Tibial nerve (tissue), 4 donors: ENCODE results near the gene MYO9B. TPM values are rescaled to one million over a fixed set of nuclear protein-coding genes. Genes with fewer than 3 reads are reported as not detected.

Experiments used
- DNase-seq, 2 donors: peaks; one replicate each; pipeline ENCODE4 v3.0.0-alpha.2; 2019; ENCODE audit warnings: low spot score in 2 of 2
- H3K27ac ChIP-seq, 4 donors: fragments of 200-600 bp; sonication (generic) in 3 of 4; one replicate each; pipeline ENCODE4 v1.5.1; 2017 to 2019; ENCODE audit warnings: mild to moderate bottlenecking in 1 of 4
- H3K27me3 ChIP-seq, 2 donors: fragments of 200-600 bp; sonication (generic) in 1 of 2; one replicate each; pipeline versions ENCODE4 v1.5.1 to v1.6.0; 2017 to 2019
- H3K36me3 ChIP-seq, 3 donors: fragments of 200-600 bp; sonication (generic); one replicate each; pipeline ENCODE4 v1.5.1; 2018 to 2019
- H3K4me1 ChIP-seq, 4 donors: fragments of 200-600 bp; sonication (generic) in 3 of 4; one replicate each; pipeline ENCODE4 v1.5.1; 2017 to 2019
- H3K4me3 ChIP-seq, 4 donors: fragments of 200-600 bp; sonication (generic) in 3 of 4; one replicate each; pipeline ENCODE4 v1.5.1; 2017 to 2019; ENCODE audit warnings: mild to moderate bottlenecking in 1 of 4, moderate library complexity in 1 of 4
- H3K9me3 ChIP-seq, 4 donors: fragments of 200-600 bp; sonication (generic) in 3 of 4; one replicate each; pipeline ENCODE4 v1.5.1; 2017 to 2019
- CTCF ChIP-seq, 5 experiments: fragments of 200-600 bp in 3 of 5; fragments of 450-650 bp in 2 of 5; sonication (generic) in 3 of 5; IDR thresholded peaks; one replicate each; pipeline ENCODE4 v1.5.1; 2016 to 2019; ENCODE audit warnings: antibody characterized with exemption in 5 of 5, mild to moderate bottlenecking in 3 of 5, moderate library complexity in 2 of 5
- EP300 ChIP-seq, 2 donors: sonication (generic); formaldehyde crosslinking; IDR thresholded peaks; one replicate each; pipeline ENCODE4 v1.6.1; 2017; ENCODE audit warnings: antibody characterized with exemption in 2 of 2, mild to moderate bottlenecking in 1 of 2
- POLR2A ChIP-seq, 2 donors: fragments of 450-650 bp; IDR thresholded peaks; one replicate each; pipeline ENCODE4 v1.6.1; 2017; ENCODE audit warnings: antibody characterized with exemption in 2 of 2, mild to moderate bottlenecking in 2 of 2, moderate library complexity in 2 of 2
- WGBS, 2 donors: methylation state at CpG; one replicate each; pipeline ENCODE4 v1.1.5; 2018; 5-methylcytosine and 5-hydroxymethylcytosine counted together
- total RNA-seq, 4 donors: library from RNA; depleted of rRNA; stranded (reverse); fragments of >200 nt; gene quantifications; one replicate each; pipeline ENCODE4 v1.1.0, GENCODE V29; 2016

MYO9B gene
- total RNA-seq, 4 donors from 2014 or later: 61.7 to 201 (median 115) TPM

GRCh38 chr19:17209126-17210036, 133.8 kb downstream of the MYO9B start:
- peaks cover 2 to 91% (median 15%) of the 10 kb centered on the region in 3 donors for H3K36me3 ChIP-seq

GRCh38 chr19:17210296-17210695, 134.7 kb downstream of the MYO9B start:
- Histone ChIP-seq H3K9me3 (no peaks in the 10 kb centered on the region), H3K4me3 (no peak overlapping the region), H3K27ac (no peak overlapping the region), H3K4me1 (peaks cover 0 to 6% (median 1%) of the 10 kb centered on the region in 4 donors), H3K27me3 (no peaks in the 10 kb centered on the region), H3K36me3 (peaks cover 2 to 82% (median 15%) of the 10 kb centered on the region in 3 donors)
- no peak for DNase-seq
- TF ChIP-seq EP300 (IDR thresholded peaks at IDR 0.05): no peak
- 74 to 83% methylated on average over 14 of the region's 14 CpGs for WGBS, 2 donors

More at GRCh38 chr19:17209126-17210036, 133.8 kb downstream of the MYO9B start:
- Histone ChIP-seq H3K27ac (no peak overlapping the region), H3K9me3 (no peaks in the 10 kb centered on the region), H3K27me3 (no peaks in the 10 kb centered on the region), H3K4me3 (no peak overlapping the region), H3K4me1 (peaks cover 0 to under 1% (median 0%) of the 10 kb centered on the region in 4 donors)
- 76 to 77% methylated on average over 20 to 28 of the region's 28 CpGs for WGBS, 2 donors
- TF ChIP-seq POLR2A (IDR thresholded peaks at IDR 0.05) (no peak), CTCF (IDR thresholded peaks at IDR 0.05) (no peak), EP300 (IDR thresholded peaks at IDR 0.05) (no peak)
- no peak for DNase-seq

GRCh38 chr19:17211547-17212446, 136.2 kb downstream of the MYO9B start:
- Histone ChIP-seq H3K36me3 (peaks cover 2 to 72% (median 15%) of the 10 kb centered on the region in 3 donors), H3K9me3 (no peaks in the 10 kb centered on the region), H3K27me3 (no peaks in the 10 kb centered on the region), H3K4me1 (peaks cover 2 to 18% (median 6%) of the 10 kb centered on the region in 4 donors), H3K27ac (no peak overlapping the region), H3K4me3 (no peak overlapping the region)
- DNase-seq: no peak
- WGBS, 2 donors: 91 to 92% methylated on average over 41 to 58 of the region's 58 CpGs
- no peak for TF ChIP-seq EP300 (IDR thresholded peaks at IDR 0.05)
- TF ChIP-seq CTCF (IDR thresholded peaks at IDR 0.05): no peak
- TF ChIP-seq POLR2A (IDR thresholded peaks at IDR 0.05): no peak

GRCh38 chr19:17213334-17213733, 137.8 kb downstream of the MYO9B start:
- Histone ChIP-seq H3K27me3 (no peaks in the 10 kb centered on the region), H3K4me3 (no peak overlapping the region), H3K27ac (no peak overlapping the region), H3K9me3 (no peaks in the 10 kb centered on the region), H3K4me1 (peaks cover 2 to 18% (median 6%) of the 10 kb centered on the region in 4 donors), H3K36me3 (peaks cover 2 to 72% (median 8%) of the 10 kb centered on the region in 3 donors)
- 86 to 89% methylated on average over 4 to 5 of the region's 5 CpGs for WGBS, 2 donors
- DNase-seq: no peak
- TF ChIP-seq EP300 (IDR thresholded peaks at IDR 0.05): no peak
- no peak for TF ChIP-seq CTCF (IDR thresholded peaks at IDR 0.05)
- TF ChIP-seq POLR2A (IDR thresholded peaks at IDR 0.05): no peak

- Histone ChIP-seq H3K27me3 (no peaks in the 10 kb centered on the region), H3K9me3 (no peaks in the 10 kb centered on the region), H3K4me3 (peak overlapping the region; percentile 72 to 92 (median 83)), H3K4me1 (peaks cover 2 to 18% (median 6%) of the 10 kb centered on the region in 4 donors), H3K27ac (peak overlapping the region; percentile 91 to 97 (median 93)), H3K36me3 (peaks cover 5 to 72% (median 8%) of the 10 kb centered on the region in 3 donors)
- 26 to 31% methylated on average over 16 of the region's 16 CpGs for WGBS, 2 donors
- TF ChIP-seq POLR2A (IDR thresholded peaks at IDR 0.05) (no peak), EP300 (IDR thresholded peaks at IDR 0.05) (no peak), CTCF (IDR thresholded peaks at IDR 0.05) (no peak)
- DNase-seq: no peak
These were observed 139.0 kb downstream of the MYO9B start for GRCh38 chr19:17214508-17215126.
